Left ventricle myocardium inferior (tissue), 1 donor: Measurements from ENCODE around the gene ENPP1. TPM values are rescaled to one million over a fixed set of nuclear protein-coding genes. Genes with fewer than 3 reads are reported as not detected.

Source experiments
- DNase-seq: peaks from one replicate; pipeline ENCODE4 v3.0.0-alpha.2; 2020
- H3K27ac ChIP-seq: fragments of 200-600 bp; replicated peaks from 2 replicates; pipeline ENCODE4 v1.8.0; 2021
- H3K27me3 ChIP-seq: fragments of 200-600 bp; 2 replicates; pipeline ENCODE4 v1.8.0; 2021; ENCODE audit warnings: low read depth
- H3K36me3 ChIP-seq: fragments of 200-600 bp; 2 replicates; pipeline ENCODE4 v1.8.0; 2021
- H3K4me1 ChIP-seq: fragments of 200-600 bp; 2 replicates; pipeline ENCODE4 v1.8.0; 2021
- H3K4me3 ChIP-seq: fragments of 200-600 bp; 2 replicates; pipeline ENCODE4 v1.8.0; 2021; ENCODE audit warnings: mild to moderate bottlenecking, moderate library complexity
- H3K9me3 ChIP-seq: fragments of 200-600 bp; replicated peaks from 2 replicates; pipeline ENCODE4 v1.8.0; 2021
- intact Hi-C: fragments of 100-400 bp; cut with micrococcal nuclease; formaldehyde crosslinking; loops from one replicate; pipeline ENCODE4 v1.11.0; 2022
- total RNA-seq: library from RNA; stranded (reverse); fragmentation: NEBNext Ultra II Directional; extraction: Animal tissue kit (Norgen Biotek cat#: 25700); gene quantifications from one replicate; pipeline ENCODE4 v1.2.1, GENCODE V29; 2021
- TF ChIP-seq, protein P1 (sequence below): fragments of 200-600 bp; IDR thresholded peaks from 2 replicates; pipeline ENCODE4 v1.8.0; 2021; ENCODE audit warnings: antibody characterized with exemption, mild to moderate bottlenecking, borderline replicate concordance
- donor health status: DM: no; HTN: yes; CAD: no; lungs with severe emphysema.

Gene ENPP1
- total RNA-seq, 1 donor from 2014 or later = 2.9 TPM

GRCh38 chr6:131821010-131821807 is 13.4 kb downstream of the ENPP1 start:
- no peak for DNase-seq
- Histone ChIP-seq H3K36me3 (no peaks in the 10 kb centered on the region), H3K27ac (no peak overlapping the region), H3K4me3 (no peak overlapping the region), H3K27me3 (no peaks in the 10 kb centered on the region), H3K4me1 (no peaks in the 10 kb centered on the region), H3K9me3 (no peaks in the 10 kb centered on the region)
- intact Hi-C loops = no loop called here
- TF ChIP-seq, protein P1, sequence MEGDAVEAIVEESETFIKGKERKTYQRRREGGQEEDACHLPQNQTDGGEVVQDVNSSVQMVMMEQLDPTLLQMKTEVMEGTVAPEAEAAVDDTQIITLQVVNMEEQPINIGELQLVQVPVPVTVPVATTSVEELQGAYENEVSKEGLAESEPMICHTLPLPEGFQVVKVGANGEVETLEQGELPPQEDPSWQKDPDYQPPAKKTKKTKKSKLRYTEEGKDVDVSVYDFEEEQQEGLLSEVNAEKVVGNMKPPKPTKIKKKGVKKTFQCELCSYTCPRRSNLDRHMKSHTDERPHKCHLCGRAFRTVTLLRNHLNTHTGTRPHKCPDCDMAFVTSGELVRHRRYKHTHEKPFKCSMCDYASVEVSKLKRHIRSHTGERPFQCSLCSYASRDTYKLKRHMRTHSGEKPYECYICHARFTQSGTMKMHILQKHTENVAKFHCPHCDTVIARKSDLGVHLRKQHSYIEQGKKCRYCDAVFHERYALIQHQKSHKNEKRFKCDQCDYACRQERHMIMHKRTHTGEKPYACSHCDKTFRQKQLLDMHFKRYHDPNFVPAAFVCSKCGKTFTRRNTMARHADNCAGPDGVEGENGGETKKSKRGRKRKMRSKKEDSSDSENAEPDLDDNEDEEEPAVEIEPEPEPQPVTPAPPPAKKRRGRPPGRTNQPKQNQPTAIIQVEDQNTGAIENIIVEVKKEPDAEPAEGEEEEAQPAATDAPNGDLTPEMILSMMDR = no peak

DNA sequence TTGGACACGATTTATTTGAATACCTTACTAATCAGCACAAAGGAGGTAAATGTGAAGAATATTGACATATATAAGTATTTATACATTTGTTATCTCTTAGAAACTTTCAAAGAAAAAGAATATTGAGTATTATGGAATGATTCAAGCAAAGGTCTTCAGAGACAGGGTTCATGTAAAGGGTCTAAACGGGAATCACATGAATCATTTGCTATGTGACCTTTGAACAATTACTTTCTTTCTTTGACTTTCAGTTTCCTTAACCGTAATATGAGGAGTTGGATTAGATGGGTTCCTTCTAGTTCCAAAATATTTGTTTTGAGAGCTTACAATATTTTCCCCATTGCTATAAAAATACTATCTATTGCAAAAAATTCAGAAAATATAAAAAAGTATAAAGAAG is 14.3 kb downstream of the ENPP1 start:
- no peaks in the 10 kb centered on the region for H3K4me1 ChIP-seq
- no peak for DNase-seq
- H3K36me3 ChIP-seq = no peaks in the 10 kb centered on the region
- no peak overlapping the region for H3K4me3 ChIP-seq
- intact Hi-C loops = no loop called here
- no peaks in the 10 kb centered on the region for H3K27me3 ChIP-seq
- TF ChIP-seq, protein P1 = no peak
- no peak overlapping the region for H3K27ac ChIP-seq
- H3K9me3 ChIP-seq = no peaks in the 10 kb centered on the region

GRCh38 chr6:131823276-131823902 is 15.6 kb downstream of the ENPP1 start:
- no peak for DNase-seq
- H3K4me3 ChIP-seq = no peak overlapping the region
- H3K4me1 ChIP-seq = peaks cover 3% of the 10 kb centered on the region
- no peaks in the 10 kb centered on the region for H3K27me3 ChIP-seq
- TF ChIP-seq, protein P1 = no peak
- no peak overlapping the region for H3K27ac ChIP-seq
- intact Hi-C loops = no loop called here
- no peaks in the 10 kb centered on the region for H3K9me3 ChIP-seq
- no peaks in the 10 kb centered on the region for H3K36me3 ChIP-seq

DNA sequence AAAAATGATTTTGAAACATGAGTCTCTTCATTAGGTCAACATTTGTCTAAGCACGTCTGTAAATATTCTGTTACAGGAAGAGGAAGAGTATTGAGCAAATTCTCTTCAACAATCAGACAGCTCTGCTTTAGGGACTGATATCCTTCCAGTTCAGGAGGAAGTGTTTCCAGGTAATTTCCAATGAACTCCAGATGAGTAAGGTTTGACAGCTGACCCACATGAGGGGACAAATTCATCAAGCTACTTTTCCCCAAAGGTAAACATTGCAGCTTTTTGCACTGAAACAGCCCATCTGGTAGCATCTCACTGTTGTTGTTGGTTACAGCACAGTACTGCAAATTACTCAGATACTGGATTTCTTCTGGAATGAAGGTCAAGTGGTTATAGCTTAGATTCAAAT is 18.1 kb downstream of the ENPP1 start:
- TF ChIP-seq, protein P1 = no peak
- Histone ChIP-seq H3K27me3 (no peaks in the 10 kb centered on the region), H3K4me1 (peaks cover 5% of the 10 kb centered on the region), H3K36me3 (no peaks in the 10 kb centered on the region), H3K9me3 (no peaks in the 10 kb centered on the region), H3K4me3 (no peak overlapping the region), H3K27ac (no peak overlapping the region)
- no peak for DNase-seq
- intact Hi-C loops = no loop called here

DNA sequence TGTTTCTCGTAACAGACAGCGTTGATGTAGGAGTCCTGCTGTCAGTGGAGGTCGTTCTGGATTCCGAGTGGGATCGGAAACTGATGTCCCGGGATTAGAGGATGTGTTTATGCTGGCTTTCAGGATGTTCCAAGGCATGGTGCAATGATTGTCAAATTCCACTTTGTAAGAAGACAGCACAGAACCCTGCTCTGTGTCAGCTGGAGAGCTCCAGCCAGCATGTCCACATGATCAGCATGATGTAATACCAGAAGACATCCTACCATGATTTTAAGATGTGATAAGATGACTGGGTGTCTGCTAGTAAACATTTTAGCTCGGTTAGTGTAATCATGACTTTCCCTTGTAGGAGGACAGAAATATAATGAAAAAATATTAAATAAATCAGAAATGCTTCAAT is 20.3 kb downstream of the ENPP1 start:
- H3K27me3 ChIP-seq = no peaks in the 10 kb centered on the region
- TF ChIP-seq, protein P1 = no peak
- no peak overlapping the region for H3K4me3 ChIP-seq
- DNase-seq = no peak
- no peaks in the 10 kb centered on the region for H3K36me3 ChIP-seq
- peaks cover 11% of the 10 kb centered on the region for H3K4me1 ChIP-seq
- H3K27ac ChIP-seq = peak overlapping the region; percentile 30
- H3K9me3 ChIP-seq = no peaks in the 10 kb centered on the region
- intact Hi-C loops = no loop called here
